Stimulated activated naive CD4-positive, alpha-beta T cell treated with Interleukin-2 at 50 U/mL for 16 hours (primary cell): ENCODE results near the gene SLC49A3.
"Not testable (repeated sequence)": the region's sequence is repeated elsewhere in the genome, so short reads cannot be mapped to it uniquely, and the experiment has no call there.

Experiments used
- DNase-seq: peaks from one replicate; lab custom pipeline; 2025; lab: John Stamatoyannopoulos, UW

SLC49A3 gene

GRCh38 chr4:722169-722725, 33.3 kb upstream of the SLC49A3 start:
- no peak for DNase-seq

- DNase-seq, result no peak
Measured at GRCh38 chr4:721261-722168, 32.6 kb upstream of the SLC49A3 start.

DNA sequence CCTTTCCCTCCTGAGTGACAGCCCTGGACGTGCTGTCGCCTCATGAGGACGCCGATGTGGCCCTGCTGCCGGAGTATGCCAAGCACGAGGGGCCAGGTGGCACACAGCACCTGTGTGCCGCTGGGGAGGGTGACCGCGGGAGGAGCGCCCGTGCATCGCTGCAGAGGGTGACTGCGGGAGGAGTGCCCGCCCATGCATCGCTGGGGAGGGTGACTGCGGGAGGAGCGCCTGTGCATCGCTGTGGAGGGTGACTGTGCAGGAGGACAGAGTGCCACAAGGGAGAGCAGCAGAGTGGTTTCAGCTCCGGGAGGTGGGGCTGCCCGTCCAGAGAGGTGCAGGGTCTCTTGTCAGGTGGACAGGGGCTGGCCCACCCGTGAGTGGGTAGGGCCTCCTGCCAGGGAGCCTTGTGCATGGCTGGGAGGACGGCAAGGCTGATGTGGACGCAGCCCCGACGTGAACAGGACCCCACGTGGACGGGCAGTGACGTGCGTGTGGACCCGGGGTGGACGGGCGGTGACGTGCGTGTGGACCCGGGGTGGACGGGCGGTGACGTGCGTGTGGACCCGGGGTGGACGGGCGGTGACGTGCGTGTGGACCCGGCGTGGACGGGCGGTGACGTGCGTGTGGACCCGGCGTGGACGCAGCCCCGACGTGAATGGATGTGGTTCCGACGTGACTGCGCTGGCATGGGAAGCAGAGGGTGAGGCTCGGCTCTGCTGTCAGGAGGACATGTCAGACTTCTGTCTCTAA, 31.3 kb upstream of the SLC49A3 start:
- DNase-seq, result no peak

DNA sequence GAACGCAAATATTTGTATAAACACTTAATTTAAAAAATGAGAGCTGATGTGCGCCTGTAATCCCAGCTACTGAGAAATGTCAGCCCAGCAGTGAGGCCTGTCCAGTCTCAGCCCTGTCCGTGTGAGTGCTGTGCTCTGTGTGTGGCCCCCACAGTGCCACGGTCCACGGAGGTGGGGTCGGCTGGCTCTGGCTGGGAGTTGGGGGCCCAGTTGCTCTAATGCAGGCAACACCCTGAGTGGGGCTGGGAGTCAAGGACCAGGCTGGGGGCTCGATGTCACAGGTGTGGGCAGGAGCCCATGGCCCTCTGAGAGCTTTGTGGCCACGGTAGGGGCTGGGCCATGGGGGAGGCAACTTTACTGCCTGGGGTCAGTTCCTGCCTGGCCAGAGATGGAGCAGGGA, 29.5 kb upstream of the SLC49A3 start:
- no peak for DNase-seq

DNA sequence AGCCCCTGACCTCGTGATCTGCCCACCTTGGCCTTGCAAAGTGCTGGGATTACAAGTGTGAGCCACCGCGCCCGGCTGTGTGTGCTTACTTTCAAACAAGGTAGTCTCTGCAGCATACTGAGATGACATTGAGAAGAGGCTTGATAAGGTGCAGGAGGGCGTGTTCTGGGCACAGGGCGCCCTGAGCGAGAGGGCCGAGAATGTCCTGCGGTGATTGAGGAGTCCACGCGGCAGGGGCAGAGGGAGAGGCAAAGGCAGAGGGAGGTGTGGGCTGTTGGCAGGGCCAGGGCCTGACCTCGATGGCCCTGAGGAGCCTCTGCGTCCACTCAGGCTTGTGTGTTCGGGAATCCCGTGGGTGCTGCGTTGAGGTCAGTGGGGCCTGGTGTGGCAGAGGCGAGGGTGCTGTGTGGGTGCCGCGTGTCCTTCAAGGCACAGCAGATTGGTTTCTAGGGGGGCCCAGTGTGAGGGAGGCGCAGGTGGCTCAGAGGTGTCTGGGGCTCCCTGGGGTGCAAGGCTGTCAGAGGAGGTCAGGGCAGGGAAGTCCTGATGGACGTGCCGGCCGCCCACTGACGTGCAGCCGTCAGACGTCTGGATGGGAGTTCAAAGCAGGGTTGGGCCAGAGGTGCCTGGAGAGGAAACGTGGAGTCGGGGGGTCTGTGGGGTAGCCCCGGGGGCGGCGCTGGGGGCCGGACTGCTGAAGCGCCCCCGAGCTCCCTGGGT, 28.8 kb upstream of the SLC49A3 start:
- no peak for DNase-seq

DNA sequence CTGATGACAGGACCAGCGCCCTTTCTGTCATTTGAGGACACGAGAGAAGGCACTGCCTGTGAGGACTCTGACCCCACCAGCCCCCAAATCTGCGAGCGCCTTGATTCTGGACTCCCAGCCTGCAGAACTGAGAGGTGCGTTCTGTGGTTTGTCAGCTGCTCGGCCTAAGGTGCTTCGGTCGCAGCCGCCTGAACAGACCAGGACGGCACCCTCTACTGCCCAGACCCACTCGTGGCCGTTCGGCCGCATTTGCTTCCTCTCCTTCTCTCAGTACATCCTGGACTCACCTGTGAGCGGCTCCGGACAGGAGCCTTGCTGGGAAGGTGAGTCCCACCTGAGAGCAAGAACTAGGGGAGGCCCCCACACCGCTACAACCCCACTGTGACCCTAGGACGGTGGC, 25.1 kb upstream of the SLC49A3 start:
- no peak for DNase-seq

- no peak for DNase-seq
Measured at GRCh38 chr4:712916-713632, 24.1 kb upstream of the SLC49A3 start.

DNA sequence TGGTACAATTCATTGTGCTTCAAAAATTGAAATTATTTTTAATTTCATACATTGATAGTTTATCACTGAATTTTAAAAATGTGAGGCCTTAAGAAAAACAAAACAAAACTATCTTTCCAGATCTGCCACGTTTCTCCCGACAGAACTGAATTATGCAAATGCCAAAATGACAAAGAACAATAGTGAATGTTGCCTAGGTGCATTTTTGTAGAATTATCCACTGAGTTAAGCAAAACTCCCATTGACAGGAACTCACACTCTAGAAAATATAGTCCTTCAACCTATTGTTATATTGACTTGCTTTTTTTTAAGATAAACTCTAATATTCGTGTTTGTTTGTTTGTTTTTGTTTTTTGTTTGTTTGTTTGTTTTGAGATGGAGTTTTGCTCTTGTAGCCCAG, 23.1 kb upstream of the SLC49A3 start:
- no peak for DNase-seq

DNA sequence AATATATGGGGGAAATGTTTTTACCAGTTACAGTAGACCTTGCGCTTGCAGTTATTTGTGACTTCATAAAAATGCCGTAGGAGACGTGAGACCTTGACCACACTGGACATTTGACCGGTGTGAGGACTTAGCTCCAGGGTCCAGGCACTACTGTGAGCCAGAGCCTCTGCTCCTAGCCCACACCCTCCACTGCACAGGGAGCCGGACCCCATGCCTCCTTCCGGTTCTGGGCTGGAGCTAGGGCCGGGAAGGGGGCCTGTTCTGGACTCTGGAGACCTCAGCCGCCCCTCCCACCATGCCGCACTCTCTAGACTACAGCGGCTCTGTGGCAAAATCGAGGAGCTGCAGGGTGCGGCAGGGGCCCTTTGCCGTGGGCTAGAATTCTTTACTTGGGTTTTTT, 22.0 kb upstream of the SLC49A3 start:
- no peak for DNase-seq

- no peak for DNase-seq
Measured at GRCh38 chr4:710116-710515, 21.2 kb upstream of the SLC49A3 start.

DNA sequence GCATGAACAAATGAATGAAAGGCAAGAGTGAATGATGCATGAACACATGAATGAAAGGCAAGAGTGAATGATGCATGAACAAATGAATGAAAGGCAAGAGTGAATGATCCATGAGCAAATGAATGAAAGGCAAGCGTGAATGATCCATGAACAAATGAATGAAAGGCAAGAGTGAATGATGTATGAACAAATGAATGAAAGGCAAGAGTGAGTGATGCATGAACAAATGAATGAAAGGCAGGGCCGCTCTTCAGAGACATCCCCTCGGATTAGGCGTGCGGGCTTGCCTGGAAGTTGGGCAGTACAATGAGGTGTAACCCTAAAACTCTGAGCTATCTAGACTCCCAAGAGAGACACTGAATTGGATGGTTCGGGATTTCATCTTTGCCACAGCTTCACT, 20.4 kb upstream of the SLC49A3 start:
- no peak for DNase-seq

DNA sequence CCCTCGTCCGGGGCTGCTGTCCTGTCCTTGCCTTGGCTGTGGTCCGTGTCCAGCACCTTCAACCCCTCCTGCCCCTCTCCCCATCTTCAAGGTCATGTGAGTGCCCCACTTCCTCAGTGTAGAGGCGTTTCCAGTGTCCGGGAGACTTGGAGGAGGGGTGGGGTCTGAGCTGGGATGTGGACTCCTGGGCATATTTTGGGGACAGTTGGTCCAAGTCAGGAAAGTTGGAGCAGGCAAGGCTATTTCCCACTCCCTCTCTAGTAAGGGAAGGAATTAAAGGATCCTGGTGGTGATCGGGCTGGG, 19.6 kb upstream of the SLC49A3 start:
- no peak for DNase-seq

DNA sequence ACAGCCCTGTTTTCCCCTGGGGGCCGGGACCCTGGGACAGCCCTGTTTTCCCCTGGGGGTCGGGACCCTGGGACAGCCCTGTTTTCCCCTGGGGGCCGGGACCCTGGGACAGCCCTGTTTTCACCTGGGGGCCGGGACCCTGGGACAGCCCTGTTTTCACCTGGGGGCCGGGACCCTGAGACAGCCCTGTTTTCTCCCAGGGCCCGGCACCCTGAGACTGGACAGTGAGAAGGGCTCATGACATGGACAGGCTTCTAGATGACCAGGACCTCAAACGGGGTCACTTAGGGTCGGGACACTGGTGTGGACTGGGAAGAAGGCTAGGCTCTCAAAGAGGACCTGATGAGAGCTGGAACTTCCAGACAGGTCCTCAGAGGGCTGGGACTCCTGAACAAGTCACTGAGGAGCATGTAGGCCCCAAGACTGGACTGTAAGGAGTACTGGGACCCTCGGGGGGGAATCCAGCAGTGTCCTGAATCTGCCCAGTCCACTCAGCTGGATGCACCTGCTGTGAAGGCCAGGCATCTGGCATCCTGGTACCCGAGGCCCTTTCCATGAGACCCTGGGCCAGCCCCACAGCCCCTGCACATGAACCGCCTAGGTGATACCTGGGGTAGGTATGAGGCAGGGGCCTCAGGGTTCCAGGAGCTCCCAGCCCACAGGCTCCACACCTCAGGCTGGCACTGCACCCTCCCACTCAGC, 19.1 kb upstream of the SLC49A3 start:
- no peak for DNase-seq

DNA sequence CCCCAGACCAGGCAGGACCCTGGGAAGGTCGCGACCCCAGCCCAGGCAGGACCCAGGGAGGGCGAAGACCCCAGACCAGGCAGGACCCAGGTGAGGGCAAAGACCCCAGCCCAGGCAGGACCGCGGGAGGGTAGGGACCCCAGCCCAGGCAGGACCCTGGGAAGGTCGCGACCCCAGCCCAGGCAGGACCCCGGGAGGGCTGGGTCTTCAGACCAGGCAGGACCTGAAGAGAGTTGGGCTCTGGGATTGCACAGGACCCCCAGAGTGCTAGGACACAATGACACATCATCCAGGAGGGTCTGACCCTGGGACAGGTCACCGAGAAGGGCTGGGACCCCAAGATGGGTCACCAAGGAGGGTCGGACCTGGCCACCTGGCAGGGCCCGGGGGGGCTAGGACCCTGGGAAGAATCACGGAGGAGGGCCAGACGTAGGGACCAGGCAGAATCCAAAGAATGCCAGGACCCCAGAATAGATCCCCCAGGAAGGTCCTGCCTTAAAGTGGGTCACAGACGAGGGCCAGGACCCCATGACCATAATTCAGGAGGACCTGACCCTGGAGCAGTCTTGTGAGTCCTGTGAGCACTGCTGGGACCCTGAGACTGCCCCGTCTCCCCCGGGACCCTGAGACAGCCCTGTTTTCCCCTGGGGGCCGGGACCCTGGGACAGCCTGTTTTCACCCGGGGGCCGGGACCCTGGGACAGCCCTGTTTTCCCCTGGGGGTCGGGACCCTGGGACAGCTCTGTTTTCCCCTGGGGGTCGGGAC, 18.1 kb upstream of the SLC49A3 start:
- no peak for DNase-seq

DNA sequence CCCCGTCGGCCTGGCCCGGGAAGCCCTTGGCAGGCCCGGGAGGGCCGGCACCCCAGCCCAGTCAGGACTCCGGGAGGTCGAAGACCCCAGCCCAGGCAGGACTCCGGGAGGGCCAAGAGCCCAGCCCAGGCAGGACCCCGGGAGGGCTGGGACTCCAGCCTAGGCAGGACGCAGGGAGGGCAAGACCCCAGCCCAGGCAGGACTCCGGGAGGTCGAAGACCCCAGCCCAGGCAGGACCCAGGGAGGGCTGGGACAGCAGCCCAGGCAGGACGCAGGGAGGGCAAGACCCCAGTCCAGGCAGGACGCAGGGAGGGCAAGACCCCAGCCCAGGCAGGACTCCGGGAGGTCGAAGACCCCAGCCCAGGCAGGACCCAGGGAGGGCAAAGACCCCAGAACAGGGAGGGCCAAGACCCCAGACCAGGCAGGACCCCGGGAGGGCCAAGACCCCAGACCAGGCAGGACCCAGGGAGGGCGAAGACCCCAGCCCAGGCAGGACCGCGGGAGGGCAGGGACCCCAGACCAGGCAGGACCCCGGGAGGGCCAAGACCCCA, 17.2 kb upstream of the SLC49A3 start:
- not testable (repeated sequence) for DNase-seq

GRCh38 chr4:705278-706082, 16.5 kb upstream of the SLC49A3 start, which contains the start of gene PCGF3:
Gene PCGF3 (plus strand): TSS chr4:705832. CDS start chr4:733681, 27,849 bp downstream.
- DNase-seq, result peak; percentile 96

GRCh38 chr4:704971-705277, 16.0 kb upstream of the SLC49A3 start:
- no peak for DNase-seq

DNA sequence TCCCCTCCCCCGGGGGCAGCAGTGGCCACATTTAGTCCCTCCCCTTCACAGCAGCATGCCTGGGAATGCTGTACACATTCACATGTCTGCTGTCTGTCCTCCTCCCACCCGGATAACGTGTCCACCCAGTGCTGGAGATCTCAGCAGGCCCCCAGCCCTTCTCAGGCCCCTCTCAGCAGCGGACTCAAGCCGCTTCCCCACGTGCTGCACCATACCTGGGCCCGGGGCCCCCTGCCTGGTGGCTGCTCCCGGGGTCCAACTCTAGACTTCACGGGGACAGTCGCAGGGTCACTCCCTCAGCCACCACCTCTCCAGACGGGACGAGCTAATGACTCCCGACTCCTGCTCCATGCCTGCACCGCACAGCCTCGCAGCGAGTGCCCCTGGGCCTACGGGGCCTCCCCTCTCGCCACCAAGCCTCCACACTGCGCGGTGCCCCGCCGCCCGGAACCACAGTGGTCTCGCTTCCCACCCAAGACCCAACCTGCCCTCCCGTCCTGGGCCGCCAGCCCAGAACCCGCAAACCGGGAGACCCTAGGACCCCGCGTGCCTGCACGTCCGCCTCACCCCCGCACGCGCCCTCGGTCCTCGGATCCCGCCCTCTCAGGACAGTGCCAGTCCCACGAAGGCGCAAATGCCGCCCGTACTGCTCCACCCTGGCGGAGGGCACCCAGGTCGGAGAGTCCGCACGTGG, 15.4 kb upstream of the SLC49A3 start:
- no peak for DNase-seq
